Panc1 (cell line): ENCODE data around the gene KLF18. TPM values are rescaled to one million over a fixed set of nuclear protein-coding genes. Genes with fewer than 3 reads are reported as not detected.

Experiments
- ATAC-seq: fragments of 200-7000 bp; cut with Tn5 transposase; 2 replicates; pipeline ENCODE4 v1.9.1; 2020; ENCODE audit warnings: mild to moderate bottlenecking, moderate library complexity
- BruUV-seq: library from RNA; stranded (reverse); fragments of 400-500 nt; replicated peaks from 2 replicates; lab custom pipeline; 2021; lab: Mats Ljungman, UMichigan
- CTCF ChIA-PET: fragments of 300-600 bp; sonication (Branson Sonifier 250); formaldehyde crosslinking; loops from one replicate; lab custom pipeline; 2022; ENCODE audit warnings: antibody characterized with exemption; lab: Charles Lee
- POLR2A ChIA-PET: fragments of 300-600 bp; sonication (Branson Sonifier 250); formaldehyde crosslinking; loops from one replicate; lab custom pipeline; 2022; ENCODE audit warnings: antibody characterized with exemption; lab: Charles Lee
- DNase-seq: peaks from one replicate; pipeline ENCODE4 v3.0.0-alpha.2; 2010; ENCODE audit warnings: low read depth, low spot score
- H3K27ac ChIP-seq: 2 replicates; pipeline ENCODE4 v1.5.1; 2011; ENCODE audit warnings: mild to moderate bottlenecking, low read length, inconsistent platforms
- H3K27me3 ChIP-seq: fragments of 200-500 bp; sonication (Bioruptor generic); 2 replicates; pipeline ENCODE4 v1.6.0; 2014; ENCODE audit warnings: low read length, inconsistent platforms; ENCODE audit not compliant: control insufficient read depth, insufficient read depth
- H3K36me3 ChIP-seq: fragments of 200-500 bp; sonication (Bioruptor generic); 2 replicates; pipeline ENCODE4 v1.5.1; 2014; ENCODE audit warnings: inconsistent platforms, mild to moderate bottlenecking, low read length, moderate library complexity; ENCODE audit not compliant: control insufficient read depth, insufficient read depth
- H3K4me1 ChIP-seq: 2 replicates; pipeline ENCODE4 v1.5.1; 2011; ENCODE audit warnings: inconsistent platforms, mild to moderate bottlenecking, low read length, moderate library complexity; ENCODE audit not compliant: control insufficient read depth, insufficient read depth
- H3K4me3 ChIP-seq, 2 experiments: 2 replicates each; pipeline ENCODE4 v1.5.1; 2011 to 2012; ENCODE audit warnings: low read depth in 2 of 2, low read length in 2 of 2, mild to moderate bottlenecking in 2 of 2, inconsistent platforms in 1 of 2, moderate library complexity in 1 of 2
- H3K9me3 ChIP-seq: fragments of 200-500 bp; sonication (Bioruptor generic); 2 replicates; pipeline ENCODE4 v1.5.1; 2014; ENCODE audit warnings: low read depth, mild to moderate bottlenecking, inconsistent platforms, low read length, moderate library complexity; ENCODE audit not compliant: control insufficient read depth, insufficient read depth
- POLR2AphosphoS5 ChIP-seq: IDR thresholded peaks from 2 replicates; pipeline ENCODE4 v1.6.1; 2012; ENCODE audit warnings: mild to moderate bottlenecking, low read depth, low read length, moderate library complexity
- SIN3A ChIP-seq: IDR thresholded peaks from 2 replicates; pipeline ENCODE4 v1.6.1; 2012; ENCODE audit warnings: low read depth, mild to moderate bottlenecking, low read length, moderate library complexity, borderline replicate concordance; ENCODE audit not compliant: insufficient read depth
- TCF7L2 ChIP-seq: IDR thresholded peaks from 2 replicates; pipeline ENCODE4 v1.6.1; 2011; ENCODE audit warnings: mild to moderate bottlenecking, low read depth, low read length, inconsistent platforms
- in situ Hi-C: cut with HindIII; loops from 2 replicates; pipeline ENCODE4 v1.10.0; 2016; ENCODE audit warnings: low sequenced_read_pairs, low pct_unique_long_range_greater_than_20kb
- intact Hi-C: fragments of 100-400 bp; cut with micrococcal nuclease; formaldehyde crosslinking; loops from one replicate; pipeline ENCODE4 v1.10.0; 2022; ENCODE audit not compliant: unreplicated experiment
- total RNA-seq: library from RNA; stranded (reverse); gene quantifications from one replicate; pipeline ENCODE4 v1.2.1, GENCODE V29; 2021; ENCODE audit not compliant: unreplicated experiment
- TF ChIP-seq, protein P1 (sequence below), 2 experiments: IDR thresholded peaks; 2 replicates each; pipeline ENCODE4 v1.6.1; 2011 to 2012; ENCODE audit warnings: low read depth in 2 of 2, control low read depth in 1 of 2, low read length in 1 of 2, mild to moderate bottlenecking in 1 of 2, moderate library complexity in 1 of 2; ENCODE audit not compliant: insufficient read depth in 1 of 2
- TF ChIP-seq, protein P2 (sequence below): fragments of 450-650 bp; IDR thresholded peaks from 2 replicates; pipeline ENCODE4 v1.5.1; 2017; ENCODE audit warnings: mild to moderate bottlenecking

Gene KLF18
- total RNA-seq, 1 experiment from 2014 or later: not detected

- TF ChIP-seq POLR2AphosphoS5: no peak
- TF ChIP-seq, protein P1, sequence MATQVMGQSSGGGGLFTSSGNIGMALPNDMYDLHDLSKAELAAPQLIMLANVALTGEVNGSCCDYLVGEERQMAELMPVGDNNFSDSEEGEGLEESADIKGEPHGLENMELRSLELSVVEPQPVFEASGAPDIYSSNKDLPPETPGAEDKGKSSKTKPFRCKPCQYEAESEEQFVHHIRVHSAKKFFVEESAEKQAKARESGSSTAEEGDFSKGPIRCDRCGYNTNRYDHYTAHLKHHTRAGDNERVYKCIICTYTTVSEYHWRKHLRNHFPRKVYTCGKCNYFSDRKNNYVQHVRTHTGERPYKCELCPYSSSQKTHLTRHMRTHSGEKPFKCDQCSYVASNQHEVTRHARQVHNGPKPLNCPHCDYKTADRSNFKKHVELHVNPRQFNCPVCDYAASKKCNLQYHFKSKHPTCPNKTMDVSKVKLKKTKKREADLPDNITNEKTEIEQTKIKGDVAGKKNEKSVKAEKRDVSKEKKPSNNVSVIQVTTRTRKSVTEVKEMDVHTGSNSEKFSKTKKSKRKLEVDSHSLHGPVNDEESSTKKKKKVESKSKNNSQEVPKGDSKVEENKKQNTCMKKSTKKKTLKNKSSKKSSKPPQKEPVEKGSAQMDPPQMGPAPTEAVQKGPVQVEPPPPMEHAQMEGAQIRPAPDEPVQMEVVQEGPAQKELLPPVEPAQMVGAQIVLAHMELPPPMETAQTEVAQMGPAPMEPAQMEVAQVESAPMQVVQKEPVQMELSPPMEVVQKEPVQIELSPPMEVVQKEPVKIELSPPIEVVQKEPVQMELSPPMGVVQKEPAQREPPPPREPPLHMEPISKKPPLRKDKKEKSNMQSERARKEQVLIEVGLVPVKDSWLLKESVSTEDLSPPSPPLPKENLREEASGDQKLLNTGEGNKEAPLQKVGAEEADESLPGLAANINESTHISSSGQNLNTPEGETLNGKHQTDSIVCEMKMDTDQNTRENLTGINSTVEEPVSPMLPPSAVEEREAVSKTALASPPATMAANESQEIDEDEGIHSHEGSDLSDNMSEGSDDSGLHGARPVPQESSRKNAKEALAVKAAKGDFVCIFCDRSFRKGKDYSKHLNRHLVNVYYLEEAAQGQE (IDR thresholded peaks at IDR 0.05; ENCODE audit: insufficient read depth in 1 of 2, low read depth in 2 of 2, low read length in 1 of 2): no peak
- TF ChIP-seq TCF7L2: no peak
- TF ChIP-seq, protein P2, sequence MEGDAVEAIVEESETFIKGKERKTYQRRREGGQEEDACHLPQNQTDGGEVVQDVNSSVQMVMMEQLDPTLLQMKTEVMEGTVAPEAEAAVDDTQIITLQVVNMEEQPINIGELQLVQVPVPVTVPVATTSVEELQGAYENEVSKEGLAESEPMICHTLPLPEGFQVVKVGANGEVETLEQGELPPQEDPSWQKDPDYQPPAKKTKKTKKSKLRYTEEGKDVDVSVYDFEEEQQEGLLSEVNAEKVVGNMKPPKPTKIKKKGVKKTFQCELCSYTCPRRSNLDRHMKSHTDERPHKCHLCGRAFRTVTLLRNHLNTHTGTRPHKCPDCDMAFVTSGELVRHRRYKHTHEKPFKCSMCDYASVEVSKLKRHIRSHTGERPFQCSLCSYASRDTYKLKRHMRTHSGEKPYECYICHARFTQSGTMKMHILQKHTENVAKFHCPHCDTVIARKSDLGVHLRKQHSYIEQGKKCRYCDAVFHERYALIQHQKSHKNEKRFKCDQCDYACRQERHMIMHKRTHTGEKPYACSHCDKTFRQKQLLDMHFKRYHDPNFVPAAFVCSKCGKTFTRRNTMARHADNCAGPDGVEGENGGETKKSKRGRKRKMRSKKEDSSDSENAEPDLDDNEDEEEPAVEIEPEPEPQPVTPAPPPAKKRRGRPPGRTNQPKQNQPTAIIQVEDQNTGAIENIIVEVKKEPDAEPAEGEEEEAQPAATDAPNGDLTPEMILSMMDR: no peak
- TF ChIP-seq SIN3A: no peak
- ChIA-PET POLR2A (no interaction called here), CTCF (no interaction called here)
- intact Hi-C loops (no loop called here), in situ Hi-C loops (no loop called here)
- no peak for ATAC-seq
- no peaks in the 10 kb centered on the region for H3K4me1 ChIP-seq
- BruUV-seq: no TSS peak
- H3K27me3 ChIP-seq: no peaks in the 10 kb centered on the region
- H3K9me3 ChIP-seq: no peaks in the 10 kb centered on the region
- no peak overlapping the region for H3K27ac ChIP-seq
- H3K36me3 ChIP-seq: no peaks in the 10 kb centered on the region
- no peak overlapping the region for H3K4me3 ChIP-seq
- DNase-seq: no peak
Observed at GRCh38 chr1:44105810-44106209, 35.6 kb downstream of the KLF18 start.

DNA sequence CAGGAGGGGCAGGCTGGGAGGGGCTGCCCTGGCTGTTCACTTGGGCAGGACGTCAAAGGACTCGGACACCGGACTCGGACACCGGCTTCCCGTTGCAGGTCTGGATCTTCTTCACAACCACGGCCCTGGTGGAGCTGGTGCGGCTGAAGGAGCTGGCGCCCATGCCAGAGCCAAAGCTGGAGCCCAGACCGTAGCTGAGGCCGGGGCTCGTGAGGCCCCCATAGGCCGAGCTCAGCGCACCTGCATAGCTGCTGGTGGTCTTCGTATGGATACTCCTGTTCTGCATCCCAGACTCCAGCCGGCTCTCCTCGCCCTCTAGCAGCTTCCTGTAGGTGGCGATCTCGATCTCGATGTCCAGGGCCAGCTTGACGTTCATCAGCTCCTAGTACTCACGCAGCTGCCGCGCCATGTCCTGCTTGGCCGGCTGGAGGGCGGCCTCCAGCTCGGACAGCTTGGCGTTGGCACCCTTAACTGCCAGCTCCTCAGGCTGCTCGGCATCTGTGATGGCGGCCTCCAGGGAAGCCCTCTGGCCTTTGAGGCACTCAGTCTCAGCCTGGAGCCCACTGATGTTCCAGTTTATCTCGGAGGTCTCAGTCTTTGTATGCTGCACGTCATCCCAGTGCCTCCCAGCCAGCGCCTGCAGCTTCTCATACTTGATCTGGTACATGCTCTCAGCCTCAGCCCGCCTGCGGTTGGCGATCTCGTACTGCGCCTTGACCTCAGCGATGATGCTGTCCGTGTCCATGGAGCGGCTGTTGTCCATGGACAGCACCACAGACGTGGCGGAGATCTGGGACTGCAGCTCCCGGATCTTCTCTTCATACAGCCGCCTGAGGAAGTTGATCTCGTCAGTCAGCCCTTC, 37.9 kb downstream of the KLF18 start:
- in situ Hi-C loops (loop anchor here (5.0 kb wide), 1 partner anchor 49 kb away; no protein-coding TSS in a partner anchor), intact Hi-C loops (no loop called here)
- DNase-seq: no peak
- Histone ChIP-seq H3K27me3 (no peaks in the 10 kb centered on the region), H3K4me1 (no peaks in the 10 kb centered on the region), H3K27ac (no peak overlapping the region), H3K36me3 (no peaks in the 10 kb centered on the region), H3K4me3 (no peak overlapping the region), H3K9me3 (no peaks in the 10 kb centered on the region)
- ChIA-PET POLR2A (no interaction called here), CTCF (interaction anchor here (0.5 kb wide), 1 partner anchor 104 kb away, joined by 3 read pairs; no protein-coding TSS in a partner anchor)
- BruUV-seq: no TSS peak
- ATAC-seq: no peak
- TF ChIP-seq, protein P1 (IDR thresholded peaks at IDR 0.05; ENCODE audit: insufficient read depth in 1 of 2, low read depth in 2 of 2, low read length in 1 of 2): no peak
- TF ChIP-seq, protein P2: peak; percentile 61
- no peak for TF ChIP-seq TCF7L2
